HFFc6 (cell line): Measurements from ENCODE around the gene ETV3. TPM values are rescaled to one million over a fixed set of nuclear protein-coding genes. Genes with fewer than 3 reads are reported as not detected.

Experiments
- DNase-seq: peaks from one replicate; pipeline ENCODE4 v3.0.0-alpha.2; 2018
- H3K27ac Mint-ChIP-seq: 2 replicates; pipeline ENCODE4 v1.8.0; 2020; ENCODE audit warnings: mild to moderate bottlenecking, mixed read lengths
- H3K27me3 Mint-ChIP-seq: 2 replicates; pipeline ENCODE4 v1.8.0; 2021; ENCODE audit warnings: mild to moderate bottlenecking, moderate library complexity, mixed read lengths; ENCODE audit not compliant: insufficient read depth
- H3K36me3 Mint-ChIP-seq: 2 replicates; pipeline ENCODE4 v1.8.0; 2021; ENCODE audit warnings: low read depth, mixed read lengths
- H3K4me1 Mint-ChIP-seq: 2 replicates; pipeline ENCODE4 v1.8.0; 2020; ENCODE audit warnings: low read depth, mixed read lengths
- H3K4me3 Mint-ChIP-seq: 2 replicates; pipeline ENCODE4 v1.8.0; 2020; ENCODE audit warnings: mild to moderate bottlenecking, moderate library complexity, mixed read lengths
- H3K9me3 Mint-ChIP-seq: 2 replicates; pipeline ENCODE4 v1.8.0; 2020; ENCODE audit warnings: mild to moderate bottlenecking, mixed read lengths
- total RNA-seq, 6 experiments: library from RNA; stranded (reverse); fragmentation: NEBNext Ultra II Directional; extraction: Animal tissue kit (Norgen Biotek cat#: 25700); gene quantifications; 2 replicates in 1 of 6; 3 replicates in 5 of 6; pipeline ENCODE4 v1.2.3, GENCODE V29; 2021
- TF ChIP-seq, protein P1 (sequence below): fragments of 200-600 bp; sonication (generic); IDR thresholded peaks from 2 replicates; pipeline ENCODE4 v1.5.0; 2021; ENCODE audit warnings: antibody characterized with exemption, mild to moderate bottlenecking

ETV3 gene
- total RNA-seq, 6 experiments from 2014 or later, result 20.0 to 22.9 (median 21.0) TPM

DNA sequence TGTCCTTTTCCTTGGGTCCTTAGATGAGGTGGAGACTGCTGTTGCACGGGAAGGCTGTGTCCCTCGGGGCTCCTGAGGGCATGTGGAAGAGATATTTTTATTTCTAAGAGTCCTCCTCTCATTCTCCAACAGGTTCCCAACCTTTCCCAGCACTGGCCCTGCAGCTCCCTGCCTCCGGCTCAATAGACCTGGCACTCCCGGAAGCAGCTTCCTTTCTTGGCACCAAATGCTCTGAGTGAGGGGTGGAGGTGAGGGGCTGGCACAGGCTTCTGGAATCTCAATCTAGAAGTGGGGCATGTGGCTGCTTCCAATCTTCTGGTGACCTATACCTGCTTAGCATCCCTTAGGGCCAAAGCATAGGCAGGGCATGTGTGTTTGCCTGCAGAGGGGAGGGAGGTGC is 43.1 kb downstream of the ETV3 start:
- Mint-ChIP-seq H3K4me3 (no peak overlapping the region), H3K27ac (no peak overlapping the region), H3K4me1 (peaks cover 7% of the 10 kb centered on the region), H3K27me3 (peaks cover 15% of the 10 kb centered on the region), H3K36me3 (no peaks in the 10 kb centered on the region), H3K9me3 (no peaks in the 10 kb centered on the region)
- TF ChIP-seq, protein P1, sequence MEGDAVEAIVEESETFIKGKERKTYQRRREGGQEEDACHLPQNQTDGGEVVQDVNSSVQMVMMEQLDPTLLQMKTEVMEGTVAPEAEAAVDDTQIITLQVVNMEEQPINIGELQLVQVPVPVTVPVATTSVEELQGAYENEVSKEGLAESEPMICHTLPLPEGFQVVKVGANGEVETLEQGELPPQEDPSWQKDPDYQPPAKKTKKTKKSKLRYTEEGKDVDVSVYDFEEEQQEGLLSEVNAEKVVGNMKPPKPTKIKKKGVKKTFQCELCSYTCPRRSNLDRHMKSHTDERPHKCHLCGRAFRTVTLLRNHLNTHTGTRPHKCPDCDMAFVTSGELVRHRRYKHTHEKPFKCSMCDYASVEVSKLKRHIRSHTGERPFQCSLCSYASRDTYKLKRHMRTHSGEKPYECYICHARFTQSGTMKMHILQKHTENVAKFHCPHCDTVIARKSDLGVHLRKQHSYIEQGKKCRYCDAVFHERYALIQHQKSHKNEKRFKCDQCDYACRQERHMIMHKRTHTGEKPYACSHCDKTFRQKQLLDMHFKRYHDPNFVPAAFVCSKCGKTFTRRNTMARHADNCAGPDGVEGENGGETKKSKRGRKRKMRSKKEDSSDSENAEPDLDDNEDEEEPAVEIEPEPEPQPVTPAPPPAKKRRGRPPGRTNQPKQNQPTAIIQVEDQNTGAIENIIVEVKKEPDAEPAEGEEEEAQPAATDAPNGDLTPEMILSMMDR, result no peak
- DNase-seq, result no peak

DNA sequence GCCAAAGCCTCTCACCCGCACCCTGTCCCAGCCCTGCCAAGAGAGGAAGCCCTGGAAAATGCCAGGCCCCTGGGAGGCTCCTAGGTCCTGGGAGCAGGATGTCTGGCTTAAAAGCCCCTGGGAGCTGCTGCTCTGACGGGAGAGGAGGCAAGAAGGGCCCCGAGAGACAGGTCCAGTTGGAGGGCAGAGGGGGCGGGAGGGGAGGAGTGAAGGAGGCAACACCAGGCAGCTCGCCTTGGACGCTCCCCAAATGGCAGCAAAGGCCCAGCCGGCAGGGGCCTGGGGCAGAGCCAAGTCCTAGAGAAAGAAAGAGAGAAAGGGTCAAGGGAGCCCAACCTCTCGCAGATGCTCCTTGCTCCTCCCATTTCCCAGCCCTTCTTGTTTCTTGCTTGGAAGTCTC is 45.4 kb downstream of the ETV3 start:
- Mint-ChIP-seq H3K36me3 (no peaks in the 10 kb centered on the region), H3K9me3 (no peaks in the 10 kb centered on the region), H3K27me3 (peaks cover 15% of the 10 kb centered on the region), H3K4me3 (no peak overlapping the region), H3K4me1 (peaks cover 8% of the 10 kb centered on the region), H3K27ac (no peak overlapping the region)
- TF ChIP-seq, protein P1, result no peak
- no peak for DNase-seq

DNA sequence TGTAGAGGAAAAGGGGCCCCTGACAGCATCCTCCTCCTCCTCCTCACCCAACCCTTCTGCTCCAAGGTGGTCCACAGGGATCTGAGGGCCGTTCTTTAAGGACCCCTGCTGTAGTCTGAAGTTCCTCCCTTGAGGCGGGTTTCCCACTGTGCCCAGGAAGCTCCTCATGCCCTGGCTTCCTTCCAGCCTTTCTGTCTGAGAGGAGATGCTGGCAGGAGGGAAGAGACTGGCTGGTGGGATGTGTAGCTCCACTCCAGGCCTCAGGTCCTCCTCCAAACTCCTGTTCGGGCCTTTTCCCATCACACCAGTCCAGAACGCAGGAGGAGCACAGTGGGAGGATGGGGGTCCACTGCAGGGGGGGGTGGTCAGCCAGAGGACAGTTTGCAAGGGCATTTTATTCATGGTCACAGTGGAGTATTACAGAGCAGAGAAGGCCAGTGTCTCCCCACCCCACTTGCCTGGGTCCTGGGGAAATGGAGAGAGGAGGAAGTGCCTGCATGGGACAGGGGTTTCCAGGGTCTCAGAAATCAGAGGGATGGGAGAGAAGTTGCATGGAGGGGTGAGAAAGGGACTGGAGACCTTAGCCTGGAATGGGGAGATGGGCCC is 46.4 kb downstream of the ETV3 start:
- no peaks in the 10 kb centered on the region for H3K36me3 Mint-ChIP-seq
- H3K9me3 Mint-ChIP-seq, result no peaks in the 10 kb centered on the region
- no peak overlapping the region for H3K4me3 Mint-ChIP-seq
- H3K4me1 Mint-ChIP-seq, result peaks cover 8% of the 10 kb centered on the region
- TF ChIP-seq, protein P1, result no peak
- no peak for DNase-seq
- H3K27me3 Mint-ChIP-seq, result peaks cover 15% of the 10 kb centered on the region
- no peak overlapping the region for H3K27ac Mint-ChIP-seq

DNA sequence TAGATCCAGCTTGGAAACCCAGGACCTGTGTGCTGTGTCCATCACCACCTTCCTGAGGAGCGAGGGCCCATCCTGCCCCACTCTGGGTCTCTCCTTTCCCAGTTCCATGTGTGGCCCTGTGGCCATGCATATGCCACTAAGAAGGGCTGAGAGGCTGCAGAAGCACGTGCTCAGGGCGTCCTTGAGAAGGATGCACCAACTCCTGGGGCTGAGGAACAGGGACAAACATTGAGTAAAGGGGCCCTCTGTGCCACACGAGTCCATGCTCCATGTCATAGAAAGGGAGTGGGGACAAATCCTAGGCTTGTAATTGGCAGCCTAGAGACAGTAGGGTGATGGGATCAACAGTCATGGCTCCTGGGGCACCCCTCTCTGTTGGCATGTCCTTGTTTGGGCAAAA is 47.0 kb downstream of the ETV3 start:
- H3K27ac Mint-ChIP-seq, result no peak overlapping the region
- H3K36me3 Mint-ChIP-seq, result no peaks in the 10 kb centered on the region
- H3K4me3 Mint-ChIP-seq, result no peak overlapping the region
- TF ChIP-seq, protein P1, result no peak
- H3K4me1 Mint-ChIP-seq, result peaks cover 8% of the 10 kb centered on the region
- H3K9me3 Mint-ChIP-seq, result no peaks in the 10 kb centered on the region
- DNase-seq, result no peak
- peaks cover 15% of the 10 kb centered on the region for H3K27me3 Mint-ChIP-seq

DNA sequence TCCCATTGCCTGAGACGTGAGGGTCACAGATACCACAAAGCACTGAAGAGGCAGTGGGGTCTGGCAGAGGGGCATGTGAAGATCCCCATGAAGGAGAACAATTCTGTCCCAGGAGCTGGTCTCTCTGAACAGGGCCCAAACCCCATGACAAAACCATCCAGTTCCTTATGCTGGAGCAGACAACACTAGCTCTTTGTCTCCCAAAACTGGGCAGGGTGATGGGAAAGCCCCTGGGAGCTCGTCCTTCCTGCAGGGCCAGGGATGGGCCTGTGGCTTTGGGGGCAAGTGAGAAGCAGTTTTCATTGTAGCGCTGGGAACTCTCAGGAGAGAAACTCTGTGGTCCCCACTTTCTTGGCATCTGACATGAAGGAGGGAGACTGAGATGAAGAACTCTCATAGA is 47.4 kb downstream of the ETV3 start:
- no peaks in the 10 kb centered on the region for H3K36me3 Mint-ChIP-seq
- no peak for DNase-seq
- no peaks in the 10 kb centered on the region for H3K9me3 Mint-ChIP-seq
- H3K27ac Mint-ChIP-seq, result no peak overlapping the region
- no peak overlapping the region for H3K4me3 Mint-ChIP-seq
- TF ChIP-seq, protein P1, result no peak
- peaks cover 8% of the 10 kb centered on the region for H3K4me1 Mint-ChIP-seq
- H3K27me3 Mint-ChIP-seq, result peaks cover 11% of the 10 kb centered on the region
